ENCODE data around the gene TGFBR1.

TGFBR1 gene

GRCh38 chr9:99066571-99066970 lies 38.3 kb upstream of the TGFBR1 start:
- Histone ChIP-seq H3K79me2 (ENCODE audit: control insufficient read depth, low read length) (no peaks in the 10 kb centered on the region), H3K27me3 (ENCODE audit: control insufficient read depth, low read length) (peaks cover 6% of the 10 kb centered on the region; the same call in 1 of the 2 replicates), H3K27ac (ENCODE audit: low read depth, low read length) (no peak overlapping the region), H4K20me1 (ENCODE audit: control insufficient read depth, insufficient read depth, low read depth, low read length) (no peaks in the 10 kb centered on the region), H3K4me3 (ENCODE audit: low read length) (no peak overlapping the region), H3K9me2 (replicated peaks; ENCODE audit: control insufficient read depth, low read length) (no peaks in the 10 kb centered on the region), H3K9me3 (ENCODE audit: control insufficient read depth, insufficient read depth, low read length) (no peaks in the 10 kb centered on the region), H3F3A (ENCODE audit: control insufficient read depth, insufficient read depth) (no peaks in the 10 kb centered on the region), H3K36me3 (ENCODE audit: control insufficient read depth, low read length) (no peaks in the 10 kb centered on the region), H3K4me1 (ENCODE audit: control insufficient read depth, low read length) (no peaks in the 10 kb centered on the region), H3K4me2 (ENCODE audit: low read length) (no peak overlapping the region)
- TF ChIP-seq CTCF (IDR thresholded peaks at IDR 0.05; ENCODE audit: low read depth, low read length, poor library complexity, severe bottlenecking) (no peak), EZH2phosphoT487 (IDR thresholded peaks at IDR 0.05; ENCODE audit: borderline replicate concordance, low read length) (no peak)

GRCh38 chr9:99069075-99069474 lies 35.8 kb upstream of the TGFBR1 start:
- H3K36me3 ChIP-seq (ENCODE audit: control insufficient read depth, low read length) = no peaks in the 10 kb centered on the region
- no peak overlapping the region for H3K4me2 ChIP-seq (ENCODE audit: low read length)
- no peaks in the 10 kb centered on the region for H3K9me3 ChIP-seq (ENCODE audit: control insufficient read depth, insufficient read depth, low read length)
- no peaks in the 10 kb centered on the region for H3K9me2 ChIP-seq (replicated peaks; ENCODE audit: control insufficient read depth, low read length)
- no peak overlapping the region for H3K4me3 ChIP-seq (ENCODE audit: low read length)
- H3K4me1 ChIP-seq (ENCODE audit: control insufficient read depth, low read length) = no peaks in the 10 kb centered on the region
- no peaks in the 10 kb centered on the region for H4K20me1 ChIP-seq (ENCODE audit: control insufficient read depth, insufficient read depth, low read depth, low read length)
- TF ChIP-seq CTCF (IDR thresholded peaks at IDR 0.05; ENCODE audit: low read depth, low read length, poor library complexity, severe bottlenecking) = no peak
- no peak for TF ChIP-seq EZH2phosphoT487 (IDR thresholded peaks at IDR 0.05; ENCODE audit: borderline replicate concordance, low read length)
- H3F3A ChIP-seq (ENCODE audit: control insufficient read depth, insufficient read depth) = no peaks in the 10 kb centered on the region
- no peaks in the 10 kb centered on the region for H3K27me3 ChIP-seq (ENCODE audit: control insufficient read depth, low read length)
- no peak overlapping the region for H3K27ac ChIP-seq (ENCODE audit: low read depth, low read length)
- no peaks in the 10 kb centered on the region for H3K79me2 ChIP-seq (ENCODE audit: control insufficient read depth, low read length)

GRCh38 chr9:99069546-99069945 lies 35.4 kb upstream of the TGFBR1 start:
- no peaks in the 10 kb centered on the region for H3K4me1 ChIP-seq (ENCODE audit: control insufficient read depth, low read length)
- H3F3A ChIP-seq (ENCODE audit: control insufficient read depth, insufficient read depth) = no peaks in the 10 kb centered on the region
- no peaks in the 10 kb centered on the region for H3K79me2 ChIP-seq (ENCODE audit: control insufficient read depth, low read length)
- TF ChIP-seq CTCF (IDR thresholded peaks at IDR 0.05; ENCODE audit: low read depth, low read length, poor library complexity, severe bottlenecking) (no peak), EZH2phosphoT487 (IDR thresholded peaks at IDR 0.05; ENCODE audit: borderline replicate concordance, low read length) (no peak)
- no peaks in the 10 kb centered on the region for H3K27me3 ChIP-seq (ENCODE audit: control insufficient read depth, low read length)
- H3K9me2 ChIP-seq (replicated peaks; ENCODE audit: control insufficient read depth, low read length) = no peaks in the 10 kb centered on the region
- H3K36me3 ChIP-seq (ENCODE audit: control insufficient read depth, low read length) = no peaks in the 10 kb centered on the region
- no peaks in the 10 kb centered on the region for H4K20me1 ChIP-seq (ENCODE audit: control insufficient read depth, insufficient read depth, low read depth, low read length)
- no peaks in the 10 kb centered on the region for H3K9me3 ChIP-seq (ENCODE audit: control insufficient read depth, insufficient read depth, low read length)
- H3K4me3 ChIP-seq (ENCODE audit: low read length) = no peak overlapping the region
- H3K4me2 ChIP-seq (ENCODE audit: low read length) = no peak overlapping the region
- H3K27ac ChIP-seq (ENCODE audit: low read depth, low read length) = no peak overlapping the region

GRCh38 chr9:99070681-99071080 lies 34.2 kb upstream of the TGFBR1 start:
- H3K27ac ChIP-seq (ENCODE audit: low read depth, low read length) = no peak overlapping the region
- no peaks in the 10 kb centered on the region for H3K9me3 ChIP-seq (ENCODE audit: control insufficient read depth, insufficient read depth, low read length)
- TF ChIP-seq CTCF (IDR thresholded peaks at IDR 0.05; ENCODE audit: low read depth, low read length, poor library complexity, severe bottlenecking) = no peak
- H3K9me2 ChIP-seq (replicated peaks; ENCODE audit: control insufficient read depth, low read length) = no peaks in the 10 kb centered on the region
- H3K27me3 ChIP-seq (ENCODE audit: control insufficient read depth, low read length) = no peaks in the 10 kb centered on the region
- no peaks in the 10 kb centered on the region for H3K4me1 ChIP-seq (ENCODE audit: control insufficient read depth, low read length)
- H3K4me3 ChIP-seq (ENCODE audit: low read length) = no peak overlapping the region
- H3K79me2 ChIP-seq (ENCODE audit: control insufficient read depth, low read length) = no peaks in the 10 kb centered on the region
- H3F3A ChIP-seq (ENCODE audit: control insufficient read depth, insufficient read depth) = no peaks in the 10 kb centered on the region
- no peaks in the 10 kb centered on the region for H3K36me3 ChIP-seq (ENCODE audit: control insufficient read depth, low read length)
- H4K20me1 ChIP-seq (ENCODE audit: control insufficient read depth, insufficient read depth, low read depth, low read length) = no peaks in the 10 kb centered on the region
- no peak overlapping the region for H3K4me2 ChIP-seq (ENCODE audit: low read length)

Data from DOHH2 (cell line).